Measurements from ENCODE around the gene APBB2.

Gene APBB2

GRCh38 chr4:41257257-41257901, 43.0 kb upstream of the APBB2 start:
- no peak overlapping the region for H3K27ac ChIP-seq (ENCODE audit: poor library complexity, severe bottlenecking)
- H3K4me3 ChIP-seq (ENCODE audit: severe bottlenecking), result peak overlapping the region; percentile 44
- H3K36me3 ChIP-seq (ENCODE audit: low read depth), result no peaks in the 10 kb centered on the region
- H3K27me3 ChIP-seq (ENCODE audit: insufficient read depth, poor library complexity, severe bottlenecking), result peaks cover 17% of the 10 kb centered on the region
- peak; percentile 52 for DNase-seq (ENCODE audit: low spot score)
- peak; percentile 79 for ATAC-seq (ENCODE audit: low read depth)
- H3K4me1 ChIP-seq (ENCODE audit: insufficient read depth, poor library complexity, severe bottlenecking), result no peaks in the 10 kb centered on the region
- no peaks in the 10 kb centered on the region for H3K9me3 ChIP-seq (ENCODE audit: severe bottlenecking)
- TF ChIP-seq CTCF (IDR thresholded peaks at IDR 0.05; ENCODE audit: poor library complexity, severe bottlenecking), result no peak

GRCh38 chr4:41256740-41257256, 42.5 kb upstream of the APBB2 start, which contains the start of gene UCHL1:
Gene UCHL1 (plus strand): TSS chr4:41256928. CDS start chr4:41256977, 49 bp downstream.
- DNase-seq (ENCODE audit: low spot score) (no peak), ATAC-seq (ENCODE audit: low read depth) (peak; percentile 45)
- TF ChIP-seq CTCF (IDR thresholded peaks at IDR 0.05; ENCODE audit: poor library complexity, severe bottlenecking), result no peak
- H3K9me3 ChIP-seq (ENCODE audit: severe bottlenecking), result no peaks in the 10 kb centered on the region
- peaks cover 17% of the 10 kb centered on the region for H3K27me3 ChIP-seq (ENCODE audit: insufficient read depth, poor library complexity, severe bottlenecking)
- no peaks in the 10 kb centered on the region for H3K36me3 ChIP-seq (ENCODE audit: low read depth)
- H3K4me3 ChIP-seq (ENCODE audit: severe bottlenecking), result peak within 1 kb of the TSS; percentile 44
- no peak within 1 kb of the TSS for H3K27ac ChIP-seq (ENCODE audit: poor library complexity, severe bottlenecking)
- H3K4me1 ChIP-seq (ENCODE audit: insufficient read depth, poor library complexity, severe bottlenecking), result no peaks in the 10 kb centered on the region

GRCh38 chr4:41256131-41256739, 41.9 kb upstream of the APBB2 start:
- ATAC-seq (ENCODE audit: low read depth), result no peak
- no peak overlapping the region for H3K4me3 ChIP-seq (ENCODE audit: severe bottlenecking)
- no peaks in the 10 kb centered on the region for H3K36me3 ChIP-seq (ENCODE audit: low read depth)
- no peaks in the 10 kb centered on the region for H3K9me3 ChIP-seq (ENCODE audit: severe bottlenecking)
- no peak for DNase-seq (ENCODE audit: low spot score)
- H3K4me1 ChIP-seq (ENCODE audit: insufficient read depth, poor library complexity, severe bottlenecking), result no peaks in the 10 kb centered on the region
- TF ChIP-seq CTCF (IDR thresholded peaks at IDR 0.05; ENCODE audit: poor library complexity, severe bottlenecking), result no peak
- no peak overlapping the region for H3K27ac ChIP-seq (ENCODE audit: poor library complexity, severe bottlenecking)
- peaks cover 17% of the 10 kb centered on the region for H3K27me3 ChIP-seq (ENCODE audit: insufficient read depth, poor library complexity, severe bottlenecking)

GRCh38 chr4:41245983-41246382, 31.6 kb upstream of the APBB2 start:
- H3K36me3 ChIP-seq (ENCODE audit: low read depth), result no peaks in the 10 kb centered on the region
- H3K4me1 ChIP-seq (ENCODE audit: insufficient read depth, poor library complexity, severe bottlenecking), result no peaks in the 10 kb centered on the region
- TF ChIP-seq CTCF (IDR thresholded peaks at IDR 0.05; ENCODE audit: poor library complexity, severe bottlenecking), result no peak
- DNase-seq (ENCODE audit: low spot score) (no peak), ATAC-seq (ENCODE audit: low read depth) (no peak)
- H3K9me3 ChIP-seq (ENCODE audit: severe bottlenecking), result no peaks in the 10 kb centered on the region
- no peak overlapping the region for H3K4me3 ChIP-seq (ENCODE audit: severe bottlenecking)
- no peaks in the 10 kb centered on the region for H3K27me3 ChIP-seq (ENCODE audit: insufficient read depth, poor library complexity, severe bottlenecking)
- H3K27ac ChIP-seq (ENCODE audit: poor library complexity, severe bottlenecking), result no peak overlapping the region

GRCh38 chr4:41241919-41242318, 27.6 kb upstream of the APBB2 start:
- no peak for TF ChIP-seq CTCF (IDR thresholded peaks at IDR 0.05; ENCODE audit: poor library complexity, severe bottlenecking)
- no peak overlapping the region for H3K4me3 ChIP-seq (ENCODE audit: severe bottlenecking)
- H3K9me3 ChIP-seq (ENCODE audit: severe bottlenecking), result no peaks in the 10 kb centered on the region
- no peak for ATAC-seq (ENCODE audit: low read depth)
- no peak for DNase-seq (ENCODE audit: low spot score)
- H3K36me3 ChIP-seq (ENCODE audit: low read depth), result no peaks in the 10 kb centered on the region
- no peak overlapping the region for H3K27ac ChIP-seq (ENCODE audit: poor library complexity, severe bottlenecking)
- no peaks in the 10 kb centered on the region for H3K4me1 ChIP-seq (ENCODE audit: insufficient read depth, poor library complexity, severe bottlenecking)
- H3K27me3 ChIP-seq (ENCODE audit: insufficient read depth, poor library complexity, severe bottlenecking), result no peaks in the 10 kb centered on the region

All from RWPE2 (cell line).